Neural cell (in vitro differentiated cells): Measurements from ENCODE around the gene OR6J1.

Experiments used
- EP300 ChIP-seq: fragments of 450-650 bp; conservative IDR thresholded peaks from 2 replicates; pipeline ENCODE4 v1.6.1; 2014; ENCODE audit warnings: antibody characterized with exemption, mild to moderate bottlenecking, moderate library complexity; ENCODE audit not compliant: poor library complexity, severe bottlenecking
- EZH2 ChIP-seq: fragments of 200-600, 300-800 bp; shearing (Covaris generic), sonication (generic); IDR thresholded peaks from 2 replicates; pipeline ENCODE4 v1.6.1; 2014; ENCODE audit warnings: antibody characterized with exemption, low read length, borderline replicate concordance, mild to moderate bottlenecking; ENCODE audit not compliant: insufficient read depth, poor library complexity, severe bottlenecking
- MXI1 ChIP-seq: fragments of 450-650 bp; conservative IDR thresholded peaks from 2 replicates; pipeline ENCODE4 v1.6.1; 2014; ENCODE audit warnings: antibody characterized with exemption, mild to moderate bottlenecking; ENCODE audit not compliant: poor library complexity, severe bottlenecking
- POLR2AphosphoS5 ChIP-seq: IDR thresholded peaks from 2 replicates; pipeline ENCODE4 v1.6.1; 2012
- RAD21 ChIP-seq: fragments of 450-650 bp; conservative IDR thresholded peaks from 2 replicates; pipeline ENCODE4 v1.6.1; 2014; ENCODE audit warnings: antibody characterized with exemption, mild to moderate bottlenecking, moderate library complexity
- SMC3 ChIP-seq: fragments of 450-650 bp; conservative IDR thresholded peaks from 2 replicates; pipeline ENCODE4 v1.6.1; 2014; ENCODE audit warnings: antibody characterized with exemption, mild to moderate bottlenecking, moderate library complexity; ENCODE audit not compliant: poor library complexity
- TF ChIP-seq, protein P1 (sequence below): IDR thresholded peaks from 2 replicates; pipeline ENCODE4 v1.6.1; 2012; ENCODE audit warnings: borderline replicate concordance
- TF ChIP-seq, protein P2 (sequence below): fragments of 450-650 bp; IDR thresholded peaks from 2 replicates; pipeline ENCODE4 v1.5.1; 2014; ENCODE audit warnings: antibody characterized with exemption, mild to moderate bottlenecking, moderate library complexity; ENCODE audit not compliant: poor library complexity, severe bottlenecking

DNA sequence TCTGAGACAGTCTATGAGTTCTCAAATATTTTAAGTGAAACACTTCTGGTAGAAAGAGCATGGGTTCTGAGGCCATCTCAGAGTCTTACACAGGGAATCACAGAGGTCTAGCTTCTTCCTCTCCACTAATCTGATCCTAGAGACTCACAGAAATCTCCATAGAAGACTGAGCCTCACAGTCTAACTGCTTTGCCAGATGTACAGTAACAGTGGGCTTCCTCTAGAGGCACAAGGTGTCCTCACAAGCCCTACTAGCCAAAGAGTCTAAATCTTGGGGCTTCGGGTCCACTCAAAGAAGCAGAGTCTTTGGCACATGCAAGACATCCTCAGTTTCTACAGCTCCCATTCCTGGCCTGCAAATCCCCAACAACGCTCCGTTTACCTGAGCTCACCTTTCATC, 14.1 kb downstream of the OR6J1 start:
- TF ChIP-seq, protein P1, sequence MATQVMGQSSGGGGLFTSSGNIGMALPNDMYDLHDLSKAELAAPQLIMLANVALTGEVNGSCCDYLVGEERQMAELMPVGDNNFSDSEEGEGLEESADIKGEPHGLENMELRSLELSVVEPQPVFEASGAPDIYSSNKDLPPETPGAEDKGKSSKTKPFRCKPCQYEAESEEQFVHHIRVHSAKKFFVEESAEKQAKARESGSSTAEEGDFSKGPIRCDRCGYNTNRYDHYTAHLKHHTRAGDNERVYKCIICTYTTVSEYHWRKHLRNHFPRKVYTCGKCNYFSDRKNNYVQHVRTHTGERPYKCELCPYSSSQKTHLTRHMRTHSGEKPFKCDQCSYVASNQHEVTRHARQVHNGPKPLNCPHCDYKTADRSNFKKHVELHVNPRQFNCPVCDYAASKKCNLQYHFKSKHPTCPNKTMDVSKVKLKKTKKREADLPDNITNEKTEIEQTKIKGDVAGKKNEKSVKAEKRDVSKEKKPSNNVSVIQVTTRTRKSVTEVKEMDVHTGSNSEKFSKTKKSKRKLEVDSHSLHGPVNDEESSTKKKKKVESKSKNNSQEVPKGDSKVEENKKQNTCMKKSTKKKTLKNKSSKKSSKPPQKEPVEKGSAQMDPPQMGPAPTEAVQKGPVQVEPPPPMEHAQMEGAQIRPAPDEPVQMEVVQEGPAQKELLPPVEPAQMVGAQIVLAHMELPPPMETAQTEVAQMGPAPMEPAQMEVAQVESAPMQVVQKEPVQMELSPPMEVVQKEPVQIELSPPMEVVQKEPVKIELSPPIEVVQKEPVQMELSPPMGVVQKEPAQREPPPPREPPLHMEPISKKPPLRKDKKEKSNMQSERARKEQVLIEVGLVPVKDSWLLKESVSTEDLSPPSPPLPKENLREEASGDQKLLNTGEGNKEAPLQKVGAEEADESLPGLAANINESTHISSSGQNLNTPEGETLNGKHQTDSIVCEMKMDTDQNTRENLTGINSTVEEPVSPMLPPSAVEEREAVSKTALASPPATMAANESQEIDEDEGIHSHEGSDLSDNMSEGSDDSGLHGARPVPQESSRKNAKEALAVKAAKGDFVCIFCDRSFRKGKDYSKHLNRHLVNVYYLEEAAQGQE = no peak
- TF ChIP-seq EP300 (no peak), POLR2AphosphoS5 (no peak), MXI1 (no peak), RAD21 (no peak), EZH2 (no peak), SMC3 (no peak)
- TF ChIP-seq, protein P2, sequence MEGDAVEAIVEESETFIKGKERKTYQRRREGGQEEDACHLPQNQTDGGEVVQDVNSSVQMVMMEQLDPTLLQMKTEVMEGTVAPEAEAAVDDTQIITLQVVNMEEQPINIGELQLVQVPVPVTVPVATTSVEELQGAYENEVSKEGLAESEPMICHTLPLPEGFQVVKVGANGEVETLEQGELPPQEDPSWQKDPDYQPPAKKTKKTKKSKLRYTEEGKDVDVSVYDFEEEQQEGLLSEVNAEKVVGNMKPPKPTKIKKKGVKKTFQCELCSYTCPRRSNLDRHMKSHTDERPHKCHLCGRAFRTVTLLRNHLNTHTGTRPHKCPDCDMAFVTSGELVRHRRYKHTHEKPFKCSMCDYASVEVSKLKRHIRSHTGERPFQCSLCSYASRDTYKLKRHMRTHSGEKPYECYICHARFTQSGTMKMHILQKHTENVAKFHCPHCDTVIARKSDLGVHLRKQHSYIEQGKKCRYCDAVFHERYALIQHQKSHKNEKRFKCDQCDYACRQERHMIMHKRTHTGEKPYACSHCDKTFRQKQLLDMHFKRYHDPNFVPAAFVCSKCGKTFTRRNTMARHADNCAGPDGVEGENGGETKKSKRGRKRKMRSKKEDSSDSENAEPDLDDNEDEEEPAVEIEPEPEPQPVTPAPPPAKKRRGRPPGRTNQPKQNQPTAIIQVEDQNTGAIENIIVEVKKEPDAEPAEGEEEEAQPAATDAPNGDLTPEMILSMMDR = no peak
